ENCODE data around the gene DOCK10.
A peak's percentile ranks its signal among the peaks of the same experiment; 100 is the strongest.
"Not testable (repeated sequence)": the region's sequence is repeated elsewhere in the genome, so short reads cannot be mapped to it uniquely, and the experiment has no call there.

The DOCK10 gene

GRCh38 chr2:225041851-225042799, at the start of gene DOCK10:
Gene DOCK10, minus strand, starts transcription at chr2:225042468. Its CDS starts 94 bp downstream, at chr2:225042374.
- DNase-seq: peak; percentile 65

DNA sequence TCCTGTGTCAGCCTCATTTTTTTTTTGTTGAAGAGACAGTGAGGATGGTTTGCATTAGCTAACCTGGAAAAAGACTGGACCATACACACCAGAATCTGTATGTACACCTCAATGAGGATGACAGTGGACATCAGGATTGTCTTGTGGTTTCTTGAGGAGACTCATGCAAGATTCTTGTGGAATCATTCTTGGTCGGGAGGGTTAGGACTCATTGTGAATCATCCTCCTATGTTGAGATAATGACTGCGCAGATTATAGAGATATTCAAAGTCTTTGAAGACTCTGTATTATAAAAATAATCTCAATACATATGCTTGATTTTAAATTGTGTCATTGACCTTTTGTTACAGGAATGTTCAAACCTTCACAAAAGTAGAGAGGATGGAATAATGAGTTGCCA, 49.1 kb upstream of the DOCK10 start:
- DNase-seq: no peak

DNA sequence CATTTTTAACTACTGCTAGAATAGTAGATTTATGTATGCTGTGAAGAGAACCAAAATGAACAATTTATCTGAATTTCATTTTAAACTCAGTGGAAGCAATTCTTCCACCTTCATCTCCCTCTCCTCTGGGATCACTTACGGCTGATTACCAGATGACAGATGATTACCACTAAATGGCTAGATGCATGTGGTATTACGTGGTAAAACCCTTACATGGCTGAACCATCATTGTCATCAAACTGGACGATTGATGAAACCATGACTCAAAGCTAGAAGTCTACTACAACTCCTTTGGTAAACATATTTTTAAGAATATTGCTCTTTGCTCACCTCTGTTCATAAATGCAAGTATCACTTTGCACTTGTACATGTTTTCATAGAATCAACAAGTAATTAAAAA, 48.5 kb upstream of the DOCK10 start:
- DNase-seq: no peak

DNA sequence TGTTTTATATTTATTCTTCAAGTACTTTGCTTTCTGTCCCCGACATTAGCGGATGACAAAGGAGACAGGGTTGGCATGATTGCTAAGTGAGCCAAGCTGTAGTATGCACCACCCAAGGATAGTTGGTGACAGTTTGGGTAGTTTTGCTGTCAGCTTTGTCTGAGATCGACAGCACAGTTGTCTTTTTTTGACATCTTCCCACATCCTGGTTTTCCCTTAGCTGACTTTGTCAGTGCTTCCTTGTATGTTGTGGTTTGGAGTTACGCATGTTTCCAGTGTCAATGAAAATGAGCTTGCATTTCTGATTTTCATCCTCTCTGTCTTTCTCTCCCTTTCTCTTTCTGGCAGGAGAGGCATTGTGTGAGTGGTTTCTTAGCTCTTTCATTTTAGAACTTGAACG, 44.6 kb upstream of the DOCK10 start:
- no peak for DNase-seq

DNA sequence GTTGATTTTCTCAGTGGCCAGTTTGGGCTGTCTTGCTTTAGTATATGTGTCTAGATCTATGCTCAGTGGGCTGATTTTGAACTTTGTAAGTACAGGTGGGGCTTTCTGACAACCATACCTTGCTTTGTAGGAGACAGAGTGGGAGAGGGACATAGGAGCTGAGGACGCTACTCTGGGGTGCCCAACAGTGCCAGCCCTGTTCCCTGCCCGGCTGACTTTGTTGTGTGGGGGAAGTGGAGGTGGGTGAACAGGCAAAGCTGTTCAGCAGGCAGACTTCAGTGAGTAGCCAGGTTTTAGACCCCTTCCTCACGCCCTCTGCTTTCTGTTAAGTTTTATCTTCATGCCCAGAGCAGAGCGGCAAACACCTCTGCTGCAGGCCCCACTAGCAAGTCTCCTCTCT, 44.2 kb upstream of the DOCK10 start:
- DNase-seq: no peak

DNA sequence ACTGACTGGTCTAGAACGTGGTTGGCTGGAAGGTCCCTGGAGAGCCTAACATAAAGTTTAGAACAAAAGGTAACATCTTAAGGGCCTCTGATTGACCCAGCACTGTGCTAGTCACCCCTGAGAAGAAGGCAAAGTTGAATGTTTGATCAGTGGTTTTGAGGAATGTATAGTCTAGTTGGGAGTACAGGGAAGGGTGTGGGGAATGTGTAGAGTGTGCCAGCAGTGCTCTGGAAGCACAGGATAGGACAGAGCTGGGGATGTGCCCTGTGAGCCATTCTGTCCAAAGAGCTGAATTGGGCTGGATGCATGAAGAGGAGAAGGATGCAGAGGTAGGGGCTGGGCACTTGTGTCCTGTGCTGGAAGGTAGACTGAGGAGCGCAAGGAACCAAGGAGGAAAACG, 41.0 kb upstream of the DOCK10 start:
- DNase-seq: no peak

- DNase-seq: no peak
These were observed 33.9 kb upstream of the DOCK10 start for GRCh38 chr2:225076125-225076524.

GRCh38 chr2:225074919-225075681, 32.8 kb upstream of the DOCK10 start:
- DNase-seq: no peak

DNA sequence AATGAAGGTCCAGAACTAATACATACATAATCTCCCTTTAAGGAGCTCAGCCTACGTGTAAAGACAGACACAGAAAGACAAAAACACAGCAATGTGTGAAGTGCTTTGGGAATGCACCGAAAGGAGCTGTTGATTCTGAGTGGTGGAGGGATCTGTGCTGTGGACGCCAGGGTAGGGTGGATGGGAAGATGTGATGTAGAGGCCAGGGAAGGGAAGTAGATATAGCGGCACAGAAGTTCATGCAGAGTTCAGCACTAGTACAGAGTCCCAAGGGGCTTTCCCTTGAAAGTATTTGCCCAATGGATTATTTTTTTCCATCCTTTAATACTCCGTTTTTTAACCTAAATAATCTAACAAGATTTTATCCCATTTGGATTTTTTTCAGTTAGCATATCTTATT, 32.1 kb upstream of the DOCK10 start:
- no peak for DNase-seq

GRCh38 chr2:225073198-225073597, 30.9 kb upstream of the DOCK10 start:
- DNase-seq: no peak

DNA sequence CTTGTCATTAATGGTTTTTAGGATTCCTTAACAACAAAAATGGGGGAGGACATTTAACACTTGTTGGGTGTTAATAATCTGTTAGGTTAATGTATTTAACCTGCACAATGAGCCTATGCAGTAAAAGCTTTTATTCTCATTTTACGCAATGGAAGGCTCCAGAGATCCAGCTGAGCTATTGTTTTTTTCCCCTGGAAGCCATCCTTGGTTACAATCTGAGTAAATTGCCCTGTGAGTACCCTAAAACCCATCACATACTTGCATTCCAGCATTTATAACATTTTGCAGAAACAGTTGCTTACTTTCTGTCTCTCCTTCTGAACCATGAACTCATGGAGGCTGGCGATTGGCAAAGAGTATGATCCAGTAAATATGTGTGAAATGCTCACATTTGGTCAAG, 30.2 kb upstream of the DOCK10 start:
- DNase-seq: no peak

GRCh38 chr2:225070811-225071210, 28.5 kb upstream of the DOCK10 start:
- no peak for DNase-seq

DNA sequence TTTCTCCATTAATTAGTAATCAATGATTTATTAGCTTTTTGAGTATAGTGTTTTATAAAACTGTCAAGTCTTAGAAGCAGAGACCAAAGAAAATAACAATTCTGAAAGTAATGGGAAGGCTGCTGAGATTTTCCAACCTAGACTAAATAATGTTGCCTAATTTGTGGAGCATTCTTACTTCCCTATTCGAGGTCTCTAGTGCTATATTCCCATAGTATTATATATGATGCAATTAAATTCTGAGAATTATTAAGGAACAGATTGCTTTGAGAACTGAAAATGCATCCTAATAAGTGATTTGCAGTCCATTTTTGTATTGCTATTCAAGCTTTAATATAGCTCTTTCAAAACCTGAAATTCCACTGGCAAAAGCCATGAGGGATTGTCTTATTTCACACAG, 27.7 kb upstream of the DOCK10 start:
- no peak for DNase-seq

DNA sequence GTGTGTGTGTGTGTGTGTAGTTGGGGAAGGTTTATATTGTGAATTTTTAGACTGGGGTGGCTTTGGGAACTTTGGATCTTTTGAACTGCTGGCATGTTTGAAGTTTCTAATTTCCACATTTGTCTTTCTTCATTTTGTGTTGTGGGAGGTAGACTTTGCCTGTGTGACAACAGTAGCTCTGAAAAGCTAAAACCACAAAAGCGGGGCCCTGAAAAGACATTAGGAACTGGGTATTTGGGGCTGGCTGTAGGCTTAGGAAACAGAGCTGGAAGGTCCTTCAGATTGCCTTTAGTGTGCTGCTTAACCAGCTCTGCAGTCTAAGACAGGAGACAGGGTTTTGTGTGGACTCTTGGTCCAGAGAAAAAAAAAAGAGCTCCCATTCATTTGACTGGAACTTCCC, 27.2 kb upstream of the DOCK10 start:
- DNase-seq: no peak

DNA sequence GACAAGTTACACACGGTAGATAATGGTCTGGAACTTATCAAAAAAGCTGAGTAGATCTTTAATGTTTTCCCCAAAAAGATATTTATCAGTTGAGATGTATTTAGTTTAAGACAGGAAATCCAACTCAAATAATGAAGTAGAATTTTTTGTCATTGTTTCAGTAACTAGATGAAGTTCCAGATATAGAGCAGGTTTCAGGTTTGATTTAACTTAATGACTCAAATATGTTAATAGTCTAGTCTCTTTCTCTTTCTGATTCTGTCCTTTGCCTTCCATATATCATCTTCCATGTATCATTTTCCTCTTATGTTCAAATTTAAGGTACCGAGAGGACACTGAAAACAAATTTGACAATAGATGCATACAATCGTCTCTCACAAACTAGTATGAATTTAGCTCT, 23.6 kb upstream of the DOCK10 start:
- no peak for DNase-seq

- no peak for DNase-seq
These were observed 22.7 kb upstream of the DOCK10 start for GRCh38 chr2:225064928-225065327.

DNA sequence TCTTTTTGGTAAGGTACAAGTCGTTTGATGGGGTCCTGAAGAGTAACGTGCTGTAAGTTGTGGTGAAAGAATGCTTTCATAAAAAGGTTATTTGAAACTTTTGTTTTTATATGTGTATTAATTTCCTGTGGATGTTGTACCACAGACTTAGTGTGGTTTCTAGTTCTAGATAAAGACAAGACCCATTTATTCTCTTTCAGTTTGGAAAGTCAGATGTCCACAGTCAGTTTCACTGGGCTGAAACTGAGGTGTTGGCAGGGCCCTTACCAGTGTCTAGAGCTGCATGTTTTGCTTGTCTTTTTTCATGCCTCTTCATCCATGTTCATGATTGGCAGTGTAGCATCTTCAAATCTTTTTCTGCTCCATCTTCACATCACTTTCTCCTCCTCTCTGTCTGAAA, 22.1 kb upstream of the DOCK10 start:
- no peak for DNase-seq

GRCh38 chr2:225056330-225057073, 14.2 kb upstream of the DOCK10 start:
- no peak for DNase-seq

DNA sequence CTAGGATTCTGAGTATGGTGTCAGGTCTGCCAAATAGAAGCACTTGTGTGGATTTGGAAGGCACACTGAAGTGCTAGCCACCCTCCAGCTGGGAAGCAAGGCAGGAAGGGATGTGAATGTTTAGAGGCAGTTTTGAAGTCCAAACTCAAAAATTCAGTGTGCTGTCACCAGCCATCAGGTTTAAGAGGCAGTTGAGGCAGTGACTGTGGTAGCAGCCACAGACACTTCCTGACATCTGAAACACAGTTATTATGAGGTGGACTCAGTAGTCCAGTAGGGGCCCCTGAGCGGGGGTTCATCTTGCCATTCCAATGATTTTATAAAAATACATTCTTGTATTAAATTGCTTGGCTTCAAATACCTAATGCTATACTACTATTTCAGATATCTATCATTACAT, 13.4 kb upstream of the DOCK10 start:
- no peak for DNase-seq

DNA sequence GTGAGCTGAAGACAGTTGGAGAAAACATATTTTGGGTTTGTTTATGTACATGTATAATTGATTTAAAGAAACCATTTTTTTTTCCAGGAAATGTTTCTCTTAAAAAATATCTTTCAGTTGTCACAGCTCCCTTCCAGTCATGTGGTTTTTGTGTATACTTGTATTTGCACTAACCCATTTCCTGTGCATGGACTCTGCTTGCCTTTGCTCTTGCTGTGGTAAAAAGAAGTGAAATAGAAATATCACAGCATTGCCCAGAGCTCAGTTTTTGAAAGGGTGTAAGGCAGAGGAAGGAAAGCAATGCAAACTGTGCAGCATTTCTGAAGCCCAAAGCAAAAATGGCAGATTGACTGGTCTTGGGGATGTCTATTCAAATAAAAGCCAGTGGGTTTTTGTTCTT, 10.4 kb upstream of the DOCK10 start:
- no peak for DNase-seq

GRCh38 chr2:225047502-225047901, 5.2 kb upstream of the DOCK10 start:
- DNase-seq: not testable (repeated sequence)

DNA sequence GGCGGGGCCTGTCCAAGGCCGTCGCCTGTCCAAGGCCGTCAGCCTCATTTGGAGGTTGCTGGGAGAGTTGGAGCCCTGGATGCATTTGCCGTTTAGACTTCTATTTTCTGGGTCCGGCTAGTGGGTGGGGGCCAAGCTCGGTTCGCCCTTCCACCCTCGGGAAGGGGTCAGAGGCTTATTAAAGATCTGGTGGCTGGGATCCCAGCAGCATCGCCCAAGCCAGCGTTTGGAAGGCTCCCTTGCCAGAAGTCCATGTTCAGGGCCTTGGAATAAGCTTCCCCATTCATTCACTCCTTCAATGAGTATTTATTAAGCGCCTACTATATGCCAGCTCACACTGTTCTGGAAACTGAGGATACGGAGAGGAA, 516 bp upstream of the DOCK10 start:
- DNase-seq: no peak

DNA sequence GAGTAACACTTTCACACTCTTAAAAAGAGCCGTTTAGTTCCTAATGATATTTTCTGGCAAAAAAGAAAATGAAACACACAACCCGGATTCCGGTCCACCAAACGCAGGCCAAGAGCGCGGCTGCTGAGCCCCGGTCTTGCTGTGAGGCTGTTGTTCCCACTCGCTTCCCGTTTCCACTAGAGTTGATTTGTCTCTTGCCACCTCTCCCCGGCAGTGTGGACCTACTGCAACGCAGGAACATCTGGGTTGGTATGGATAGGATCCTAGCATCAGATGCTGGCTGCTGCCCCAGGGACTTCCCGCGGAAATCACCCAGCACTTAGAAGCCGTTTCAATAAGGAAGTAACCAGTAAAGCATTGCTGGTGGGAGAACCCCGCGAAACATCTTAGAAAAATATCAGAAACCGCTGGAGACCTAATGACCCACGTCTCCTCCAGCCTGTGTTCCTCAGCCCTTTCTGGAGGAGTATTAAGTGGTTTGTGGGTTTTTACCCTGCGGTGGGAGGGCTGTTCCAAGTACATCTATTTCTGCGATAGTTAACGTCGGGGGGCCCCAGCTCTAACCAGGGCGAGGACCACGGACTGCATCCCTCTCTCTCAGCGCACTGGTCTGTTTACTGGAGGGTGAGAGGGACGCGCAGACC, 939 bp downstream of the DOCK10 start:
- DNase-seq: peak; percentile 78
